Measurements from ENCODE around the gene SLC45A1. TPM values are rescaled to one million over a fixed set of nuclear protein-coding genes. Genes with fewer than 3 reads are reported as not detected.

Gene SLC45A1
- total RNA-seq, 1 experiment from 2014 or later, result 1.4 TPM

GRCh38 chr1:8351693-8352470 lies 34.0 kb downstream of the SLC45A1 start:
- peak; percentile 20 for DNase-seq (ENCODE audit: extremely low read depth, low read depth)

DNA sequence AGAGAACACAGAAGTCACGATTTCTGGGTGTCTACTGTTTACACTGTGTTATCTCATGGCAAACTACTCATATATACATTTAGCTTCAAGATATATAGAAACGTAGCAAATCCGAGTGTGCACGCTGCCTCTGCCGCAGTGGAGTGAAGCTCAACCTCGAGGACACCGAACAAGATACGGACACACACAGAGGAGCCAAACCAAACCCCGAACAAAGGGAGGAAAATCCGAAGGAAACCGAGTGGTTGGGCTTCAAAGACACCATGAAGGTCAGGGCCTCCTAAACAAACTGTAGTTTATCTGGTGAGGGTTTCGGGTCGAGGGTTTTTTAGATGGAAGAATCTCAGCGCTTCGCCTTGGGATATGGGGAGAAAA lies 34.5 kb downstream of the SLC45A1 start:
- no peak for DNase-seq (ENCODE audit: extremely low read depth, low read depth)

GRCh38 chr1:8352886-8353785 lies 35.2 kb downstream of the SLC45A1 start:
- no peak for DNase-seq (ENCODE audit: extremely low read depth, low read depth)

- DNase-seq (ENCODE audit: extremely low read depth, low read depth), result no peak
Measured at GRCh38 chr1:8354038-8354437, 36.1 kb downstream of the SLC45A1 start.

- DNase-seq (ENCODE audit: extremely low read depth, low read depth), result no peak
Measured at GRCh38 chr1:8355439-8356255, 37.7 kb downstream of the SLC45A1 start.

GRCh38 chr1:8356256-8357209 lies 38.6 kb downstream of the SLC45A1 start:
- DNase-seq (ENCODE audit: extremely low read depth, low read depth), result no peak

DNA sequence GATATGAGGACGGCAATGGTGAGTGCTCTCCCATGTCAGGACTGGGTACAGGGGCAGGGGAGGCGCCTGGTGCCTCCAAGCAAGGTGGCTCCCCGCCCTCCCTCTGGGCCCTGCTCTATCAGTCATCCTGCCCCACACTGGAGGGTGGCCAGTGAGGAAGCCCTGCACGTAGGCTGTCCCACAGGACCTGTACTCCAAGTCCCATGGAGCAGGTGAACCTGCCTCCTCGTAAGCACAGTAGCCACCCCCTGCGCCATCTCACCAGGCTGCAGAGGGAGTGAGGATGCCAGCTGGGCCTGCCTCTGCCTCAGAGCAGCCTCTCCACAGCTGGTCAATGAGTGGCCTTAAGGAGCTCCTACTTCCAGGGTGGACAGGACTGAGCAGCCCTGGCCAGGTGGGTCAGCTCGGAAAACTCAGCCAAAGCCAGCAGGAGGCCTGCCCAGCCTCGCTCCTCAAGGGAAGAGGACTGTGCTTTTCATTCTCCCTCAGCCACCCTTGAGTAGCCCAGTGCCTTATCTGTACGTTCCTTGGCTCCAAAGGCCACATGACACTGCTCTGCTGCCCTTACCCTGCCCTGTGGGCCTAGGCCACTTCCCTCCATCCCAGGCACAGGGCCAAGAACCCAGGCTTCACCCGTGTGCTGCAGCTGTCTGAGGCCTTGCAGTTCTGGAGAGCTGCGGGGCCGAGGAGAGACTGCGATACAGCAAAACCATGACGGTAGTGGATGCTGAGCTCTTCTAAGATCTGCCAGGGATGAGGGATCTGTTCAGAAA lies 39.6 kb downstream of the SLC45A1 start:
- no peak for DNase-seq (ENCODE audit: extremely low read depth, low read depth)

DNA sequence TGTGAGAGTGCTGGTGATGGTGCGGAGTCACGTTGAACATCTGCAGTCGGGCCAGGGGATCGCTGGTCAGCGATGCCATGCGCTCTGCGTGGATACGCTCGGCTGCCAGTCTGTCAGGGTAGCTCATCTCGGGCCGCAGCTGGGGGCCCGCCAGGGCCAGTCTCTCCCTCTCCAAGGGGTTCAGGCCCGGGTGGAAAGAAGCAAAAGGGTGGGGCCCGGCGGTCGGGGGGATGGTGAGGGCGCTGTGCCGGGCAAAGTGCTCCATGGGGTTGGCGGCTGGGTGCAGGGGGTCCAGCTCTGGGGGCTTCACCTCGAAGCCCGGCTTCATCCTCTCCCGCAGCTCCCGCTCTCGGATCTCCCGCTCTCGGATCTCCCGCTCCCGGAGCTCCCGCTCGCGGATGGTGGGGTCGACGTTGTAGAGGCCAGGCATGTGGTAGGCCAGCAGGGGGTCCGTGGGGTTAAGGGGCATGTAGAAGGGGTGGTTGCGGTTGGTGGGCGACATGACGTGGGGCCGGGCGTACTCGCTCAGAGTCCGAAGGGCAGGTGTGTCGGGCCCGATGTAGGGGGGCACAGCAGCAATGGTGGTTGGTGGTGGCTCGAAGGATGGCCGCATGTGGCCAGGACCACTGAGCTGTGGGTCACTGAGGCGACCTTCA lies 40.5 kb downstream of the SLC45A1 start:
- DNase-seq (ENCODE audit: extremely low read depth, low read depth), result no peak

GRCh38 chr1:8358897-8359616 lies 41.1 kb downstream of the SLC45A1 start:
- DNase-seq (ENCODE audit: extremely low read depth, low read depth), result no peak

GRCh38 chr1:8359617-8360481 lies 41.9 kb downstream of the SLC45A1 start:
- no peak for DNase-seq (ENCODE audit: extremely low read depth, low read depth)

- no peak for DNase-seq (ENCODE audit: extremely low read depth, low read depth)
Measured at GRCh38 chr1:8360493-8361197, 42.7 kb downstream of the SLC45A1 start.

DNA sequence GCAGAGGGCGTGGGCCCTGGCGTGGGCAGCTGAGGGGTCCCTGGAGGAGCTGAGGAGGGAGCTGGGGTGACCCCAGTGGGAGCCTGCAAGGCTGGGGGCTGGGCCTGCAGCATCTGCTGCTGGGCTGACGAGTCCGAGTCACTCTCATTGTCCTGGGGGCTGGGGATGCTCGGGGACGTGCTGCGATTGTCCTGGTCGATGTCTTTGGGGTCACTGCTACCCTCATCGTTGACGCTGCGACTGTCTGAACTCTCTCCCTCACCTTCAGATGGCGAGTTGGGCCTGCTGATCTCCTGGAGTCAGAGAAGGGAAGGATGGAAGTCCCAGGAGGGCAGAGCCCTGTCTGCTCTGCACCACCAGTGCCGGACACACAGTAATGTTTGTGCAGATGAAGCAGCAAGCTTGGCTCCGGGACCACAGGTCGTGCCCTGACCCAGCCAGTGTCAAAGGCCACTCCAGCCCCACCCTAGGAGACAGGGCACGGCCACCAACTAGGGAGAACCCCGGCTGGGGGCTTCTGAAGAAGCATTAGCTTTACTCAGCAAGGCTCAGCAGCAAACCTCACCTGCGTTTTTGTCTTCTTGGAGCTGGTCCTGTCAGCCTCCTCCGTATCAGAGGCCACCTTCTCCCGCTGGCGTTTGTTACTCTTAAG lies 43.4 kb downstream of the SLC45A1 start:
- no peak for DNase-seq (ENCODE audit: extremely low read depth, low read depth)

GRCh38 chr1:8362701-8363101 lies 44.8 kb downstream of the SLC45A1 start:
- DNase-seq (ENCODE audit: extremely low read depth, low read depth), result no peak

- DNase-seq (ENCODE audit: extremely low read depth, low read depth), result no peak
Measured at GRCh38 chr1:8363186-8363766, 45.4 kb downstream of the SLC45A1 start.

GRCh38 chr1:8363767-8364301 lies 45.9 kb downstream of the SLC45A1 start:
- no peak for DNase-seq (ENCODE audit: extremely low read depth, low read depth)
